ENCODE measurements around the gene UBXN7.
"Not testable (repeated sequence)": the region's sequence is repeated elsewhere in the genome, so short reads cannot be mapped to it uniquely, and the experiment has no call there.

Gene UBXN7

DNA sequence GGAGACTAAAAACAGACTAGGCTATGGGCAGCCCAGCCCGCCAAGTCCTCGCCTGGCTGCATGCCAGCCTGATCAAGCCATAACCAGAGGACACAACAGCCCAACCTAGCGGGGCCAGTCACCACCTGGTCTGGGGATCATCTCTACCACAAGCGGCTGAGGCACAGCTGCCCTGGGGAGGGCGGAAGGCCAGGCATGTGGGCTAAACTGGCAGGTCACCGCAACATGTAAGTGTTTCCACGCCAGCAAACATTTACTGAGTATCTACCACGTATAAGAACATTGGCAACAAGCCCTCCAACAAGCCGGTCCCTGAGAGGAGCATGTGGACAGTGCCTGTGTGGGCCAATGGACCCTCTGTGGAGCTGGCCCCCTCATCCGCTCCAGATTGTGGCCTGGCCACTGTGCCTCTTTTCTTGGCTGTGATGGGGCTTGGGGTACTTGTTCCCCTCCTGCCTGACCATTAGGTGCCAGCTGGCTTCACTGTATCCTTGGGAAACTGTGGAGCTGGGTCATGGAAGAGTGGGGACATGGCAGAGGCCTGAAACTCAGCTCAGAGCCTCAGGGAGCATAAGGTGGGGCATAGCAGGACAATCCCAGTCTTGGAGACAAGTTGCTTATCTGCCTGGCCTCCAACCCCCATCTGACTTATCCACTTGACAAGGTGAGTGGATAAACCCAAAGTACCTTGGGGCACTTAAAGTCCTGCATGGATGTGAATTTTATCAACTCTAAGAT, 9.0 kb downstream of the UBXN7 start:
- Histone ChIP-seq H3K79me2 (ENCODE audit: insufficient read depth, low read length) (peaks cover 100% of the 10 kb centered on the region), H3K27ac (ENCODE audit: low read depth, low read length) (no peak overlapping the region), H3K9ac (ENCODE audit: low read length) (no peak overlapping the region), H3K27me3 (ENCODE audit: low read length) (no peaks in the 10 kb centered on the region), H3K4me3 (ENCODE audit: insufficient read depth, low read length, poor library complexity, severe bottlenecking) (no peak overlapping the region), H3K9me2 (replicated peaks; ENCODE audit: insufficient read depth, low read length) (no peaks in the 10 kb centered on the region), H3K36me3 (ENCODE audit: low read length) (0 out of 2 replicates have a peak, but pooled peaks cover 2% of the 10 kb centered on the region), H4K20me1 (ENCODE audit: low read depth, low read length) (0 out of 2 replicates have a peak, but pooled peaks cover 4% of the 10 kb centered on the region), H2AFZ (ENCODE audit: low read depth, low read length, severe bottlenecking) (no peak overlapping the region), H3F3A (ENCODE audit: insufficient read depth) (no peaks in the 10 kb centered on the region), H3K4me2 (ENCODE audit: low read depth, low read length, poor library complexity, severe bottlenecking) (no peak overlapping the region), H3K9me3 (ENCODE audit: insufficient read depth, low read length) (no peaks in the 10 kb centered on the region)
- TF ChIP-seq EZH2phosphoT487 (conservative IDR thresholded peaks at IDR 0.05; ENCODE audit: low read length) = no peak
- TF ChIP-seq, protein P1, sequence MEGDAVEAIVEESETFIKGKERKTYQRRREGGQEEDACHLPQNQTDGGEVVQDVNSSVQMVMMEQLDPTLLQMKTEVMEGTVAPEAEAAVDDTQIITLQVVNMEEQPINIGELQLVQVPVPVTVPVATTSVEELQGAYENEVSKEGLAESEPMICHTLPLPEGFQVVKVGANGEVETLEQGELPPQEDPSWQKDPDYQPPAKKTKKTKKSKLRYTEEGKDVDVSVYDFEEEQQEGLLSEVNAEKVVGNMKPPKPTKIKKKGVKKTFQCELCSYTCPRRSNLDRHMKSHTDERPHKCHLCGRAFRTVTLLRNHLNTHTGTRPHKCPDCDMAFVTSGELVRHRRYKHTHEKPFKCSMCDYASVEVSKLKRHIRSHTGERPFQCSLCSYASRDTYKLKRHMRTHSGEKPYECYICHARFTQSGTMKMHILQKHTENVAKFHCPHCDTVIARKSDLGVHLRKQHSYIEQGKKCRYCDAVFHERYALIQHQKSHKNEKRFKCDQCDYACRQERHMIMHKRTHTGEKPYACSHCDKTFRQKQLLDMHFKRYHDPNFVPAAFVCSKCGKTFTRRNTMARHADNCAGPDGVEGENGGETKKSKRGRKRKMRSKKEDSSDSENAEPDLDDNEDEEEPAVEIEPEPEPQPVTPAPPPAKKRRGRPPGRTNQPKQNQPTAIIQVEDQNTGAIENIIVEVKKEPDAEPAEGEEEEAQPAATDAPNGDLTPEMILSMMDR (IDR thresholded peaks at IDR 0.05; ENCODE audit: insufficient read depth, low read length, poor library complexity, severe bottlenecking) = no peak

GRCh38 chr3:196421668-196422067, 10.6 kb downstream of the UBXN7 start:
- not testable (repeated sequence) for H3K27ac ChIP-seq (ENCODE audit: low read depth, low read length); H3K27me3 ChIP-seq (ENCODE audit: low read length); H3K9me2 ChIP-seq (replicated peaks; ENCODE audit: insufficient read depth, low read length); H3K4me2 ChIP-seq (ENCODE audit: low read depth, low read length, poor library complexity, severe bottlenecking); H3K36me3 ChIP-seq (ENCODE audit: low read length); H4K20me1 ChIP-seq (ENCODE audit: low read depth, low read length); H3K4me3 ChIP-seq (ENCODE audit: insufficient read depth, low read length, poor library complexity, severe bottlenecking); H3F3A ChIP-seq (ENCODE audit: insufficient read depth); H2AFZ ChIP-seq (ENCODE audit: low read depth, low read length, severe bottlenecking); H3K9ac ChIP-seq (ENCODE audit: low read length); H3K9me3 ChIP-seq (ENCODE audit: insufficient read depth, low read length)
- H3K79me2 ChIP-seq (ENCODE audit: insufficient read depth, low read length) = peaks cover 98% of the 10 kb centered on the region

DNA sequence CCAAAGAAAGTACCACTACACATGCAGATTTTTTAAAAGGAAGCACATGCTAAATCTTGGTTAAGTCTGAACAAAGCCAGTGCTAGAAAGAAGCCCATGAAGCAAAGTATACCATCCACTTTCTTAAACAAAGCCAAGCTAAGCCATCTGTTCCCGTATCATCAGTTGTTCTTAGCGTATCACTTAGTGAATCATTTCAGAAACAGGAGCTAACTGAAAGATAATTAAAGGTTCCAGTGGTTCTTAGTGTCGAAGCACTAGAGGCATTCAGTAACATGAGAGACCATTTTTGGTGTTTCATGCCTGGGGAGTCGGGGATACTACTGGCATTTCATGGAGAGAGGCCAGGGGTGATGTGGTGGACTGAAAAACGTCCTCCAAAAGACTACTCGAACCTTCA, 12.8 kb downstream of the UBXN7 start:
- H2AFZ ChIP-seq (ENCODE audit: low read depth, low read length, severe bottlenecking) = no peak overlapping the region
- H3K27me3 ChIP-seq (ENCODE audit: low read length) = no peaks in the 10 kb centered on the region
- H3K36me3 ChIP-seq (ENCODE audit: low read length) = no peaks in the 10 kb centered on the region
- TF ChIP-seq EZH2phosphoT487 (conservative IDR thresholded peaks at IDR 0.05; ENCODE audit: low read length) = no peak
- TF ChIP-seq, protein P1 (IDR thresholded peaks at IDR 0.05; ENCODE audit: insufficient read depth, low read length, poor library complexity, severe bottlenecking) = no peak
- H3K9ac ChIP-seq (ENCODE audit: low read length) = no peak overlapping the region
- H3K27ac ChIP-seq (ENCODE audit: low read depth, low read length) = no peak overlapping the region
- no peaks in the 10 kb centered on the region for H3K9me3 ChIP-seq (ENCODE audit: insufficient read depth, low read length)
- no peak overlapping the region for H3K4me3 ChIP-seq (ENCODE audit: insufficient read depth, low read length, poor library complexity, severe bottlenecking)
- no peaks in the 10 kb centered on the region for H3K9me2 ChIP-seq (replicated peaks; ENCODE audit: insufficient read depth, low read length)
- H3F3A ChIP-seq (ENCODE audit: insufficient read depth) = no peaks in the 10 kb centered on the region
- H3K4me2 ChIP-seq (ENCODE audit: low read depth, low read length, poor library complexity, severe bottlenecking) = no peak overlapping the region
- no peaks in the 10 kb centered on the region for H4K20me1 ChIP-seq (ENCODE audit: low read depth, low read length)
- peaks cover 98% of the 10 kb centered on the region for H3K79me2 ChIP-seq (ENCODE audit: insufficient read depth, low read length)

GRCh38 chr3:196418601-196419000, 13.6 kb downstream of the UBXN7 start:
- H3K9me2 ChIP-seq (replicated peaks; ENCODE audit: insufficient read depth, low read length) = no peaks in the 10 kb centered on the region
- H2AFZ ChIP-seq (ENCODE audit: low read depth, low read length, severe bottlenecking) = no peak overlapping the region
- no peaks in the 10 kb centered on the region for H3K36me3 ChIP-seq (ENCODE audit: low read length)
- no peaks in the 10 kb centered on the region for H4K20me1 ChIP-seq (ENCODE audit: low read depth, low read length)
- TF ChIP-seq EZH2phosphoT487 (conservative IDR thresholded peaks at IDR 0.05; ENCODE audit: low read length) = no peak
- TF ChIP-seq, protein P1 (IDR thresholded peaks at IDR 0.05; ENCODE audit: insufficient read depth, low read length, poor library complexity, severe bottlenecking) = no peak
- H3K9ac ChIP-seq (ENCODE audit: low read length) = no peak overlapping the region
- H3K27me3 ChIP-seq (ENCODE audit: low read length) = no peaks in the 10 kb centered on the region
- H3F3A ChIP-seq (ENCODE audit: insufficient read depth) = no peaks in the 10 kb centered on the region
- H3K4me2 ChIP-seq (ENCODE audit: low read depth, low read length, poor library complexity, severe bottlenecking) = no peak overlapping the region
- no peak overlapping the region for H3K27ac ChIP-seq (ENCODE audit: low read depth, low read length)
- peaks cover 98% of the 10 kb centered on the region for H3K79me2 ChIP-seq (ENCODE audit: insufficient read depth, low read length)
- H3K9me3 ChIP-seq (ENCODE audit: insufficient read depth, low read length) = no peaks in the 10 kb centered on the region
- no peak overlapping the region for H3K4me3 ChIP-seq (ENCODE audit: insufficient read depth, low read length, poor library complexity, severe bottlenecking)
